ENCODE results near the gene RAB1B.
"Not testable (repeated sequence)": the region's sequence is repeated elsewhere in the genome, so short reads cannot be mapped to it uniquely, and the experiment has no call there.

RAB1B gene

DNA sequence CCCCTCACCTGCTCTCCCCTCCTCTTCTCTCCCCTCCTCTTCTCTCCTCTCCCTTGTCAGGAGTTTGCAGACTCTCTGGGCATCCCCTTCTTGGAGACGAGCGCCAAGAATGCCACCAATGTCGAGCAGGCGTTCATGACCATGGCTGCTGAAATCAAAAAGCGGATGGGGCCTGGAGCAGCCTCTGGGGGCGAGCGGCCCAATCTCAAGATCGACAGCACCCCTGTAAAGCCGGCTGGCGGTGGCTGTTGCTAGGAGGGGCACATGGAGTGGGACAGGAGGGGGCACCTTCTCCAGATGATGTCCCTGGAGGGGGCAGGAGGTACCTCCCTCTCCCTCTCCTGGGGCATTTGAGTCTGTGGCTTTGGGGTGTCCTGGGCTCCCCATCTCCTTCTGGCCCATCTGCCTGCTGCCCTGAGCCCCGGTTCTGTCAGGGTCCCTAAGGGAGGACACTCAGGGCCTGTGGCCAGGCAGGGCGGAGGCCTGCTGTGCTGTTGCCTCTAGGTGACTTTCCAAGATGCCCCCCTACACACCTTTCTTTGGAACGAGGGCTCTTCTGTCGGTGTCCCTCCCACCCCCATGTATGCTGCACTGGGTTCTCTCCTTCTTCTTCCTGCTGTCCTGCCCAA lies 7.7 kb downstream of the RAB1B start:
- ATAC-seq (replicated peaks; ENCODE audit: extremely low read depth, poor library complexity, severe bottlenecking) = no peak

DNA sequence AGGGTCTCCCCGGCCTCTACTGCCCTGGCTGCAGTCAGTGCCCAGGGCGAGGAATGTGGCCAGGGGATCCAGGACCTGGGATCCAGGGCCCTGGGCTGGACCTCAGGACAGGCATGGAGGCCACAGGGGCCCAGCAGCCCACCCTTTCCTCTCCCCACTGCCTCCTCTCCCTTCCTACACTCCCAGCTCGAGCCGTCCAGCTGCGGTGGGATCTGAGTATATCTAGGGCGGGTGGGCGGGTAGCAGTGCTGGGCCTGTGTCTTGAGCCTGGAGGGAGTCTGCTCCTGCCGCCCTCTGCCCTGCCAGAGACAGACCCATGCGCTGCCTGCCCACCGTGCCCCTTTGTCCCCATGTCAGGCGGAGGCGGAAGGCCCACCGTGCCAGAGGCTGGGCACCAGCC lies 8.2 kb downstream of the RAB1B start:
- not testable (repeated sequence) for H3K27me3 Mint-ChIP-seq; H3K4me3 Mint-ChIP-seq; DNase-seq (ENCODE audit: low spot score in 2 of 2); H3K27ac Mint-ChIP-seq (ENCODE audit: low read depth); H3K9me3 Mint-ChIP-seq; ATAC-seq (replicated peaks; ENCODE audit: extremely low read depth, poor library complexity, severe bottlenecking)
- Mint-ChIP-seq H3K36me3 (ENCODE audit: insufficient read depth) (peaks cover 48% of the 10 kb centered on the region), H3K4me1 (peaks cover 67% of the 10 kb centered on the region)

More for the DNA sequence above, 7.7 kb downstream of the RAB1B start:
- peaks cover 48% of the 10 kb centered on the region for H3K36me3 Mint-ChIP-seq (ENCODE audit: insufficient read depth)
- no peak overlapping the region for H3K27ac Mint-ChIP-seq (ENCODE audit: low read depth)
- H3K4me3 Mint-ChIP-seq = no peak overlapping the region
- DNase-seq (ENCODE audit: low spot score in 2 of 2) = no peak
- no peaks in the 10 kb centered on the region for H3K9me3 Mint-ChIP-seq
- H3K4me1 Mint-ChIP-seq = peaks cover 64% of the 10 kb centered on the region
- no peaks in the 10 kb centered on the region for H3K27me3 Mint-ChIP-seq

GRCh38 chr11:66277064-66277463 lies 8.6 kb downstream of the RAB1B start:
- peak overlapping the region; percentile 46 for H3K4me3 Mint-ChIP-seq
- H3K4me1 Mint-ChIP-seq = peaks cover 67% of the 10 kb centered on the region
- not testable (repeated sequence) for H3K27me3 Mint-ChIP-seq; H3K27ac Mint-ChIP-seq (ENCODE audit: low read depth); H3K9me3 Mint-ChIP-seq; ATAC-seq (replicated peaks; ENCODE audit: extremely low read depth, poor library complexity, severe bottlenecking); DNase-seq (ENCODE audit: low spot score in 2 of 2)
- H3K36me3 Mint-ChIP-seq (ENCODE audit: insufficient read depth) = peaks cover 44% of the 10 kb centered on the region

DNA sequence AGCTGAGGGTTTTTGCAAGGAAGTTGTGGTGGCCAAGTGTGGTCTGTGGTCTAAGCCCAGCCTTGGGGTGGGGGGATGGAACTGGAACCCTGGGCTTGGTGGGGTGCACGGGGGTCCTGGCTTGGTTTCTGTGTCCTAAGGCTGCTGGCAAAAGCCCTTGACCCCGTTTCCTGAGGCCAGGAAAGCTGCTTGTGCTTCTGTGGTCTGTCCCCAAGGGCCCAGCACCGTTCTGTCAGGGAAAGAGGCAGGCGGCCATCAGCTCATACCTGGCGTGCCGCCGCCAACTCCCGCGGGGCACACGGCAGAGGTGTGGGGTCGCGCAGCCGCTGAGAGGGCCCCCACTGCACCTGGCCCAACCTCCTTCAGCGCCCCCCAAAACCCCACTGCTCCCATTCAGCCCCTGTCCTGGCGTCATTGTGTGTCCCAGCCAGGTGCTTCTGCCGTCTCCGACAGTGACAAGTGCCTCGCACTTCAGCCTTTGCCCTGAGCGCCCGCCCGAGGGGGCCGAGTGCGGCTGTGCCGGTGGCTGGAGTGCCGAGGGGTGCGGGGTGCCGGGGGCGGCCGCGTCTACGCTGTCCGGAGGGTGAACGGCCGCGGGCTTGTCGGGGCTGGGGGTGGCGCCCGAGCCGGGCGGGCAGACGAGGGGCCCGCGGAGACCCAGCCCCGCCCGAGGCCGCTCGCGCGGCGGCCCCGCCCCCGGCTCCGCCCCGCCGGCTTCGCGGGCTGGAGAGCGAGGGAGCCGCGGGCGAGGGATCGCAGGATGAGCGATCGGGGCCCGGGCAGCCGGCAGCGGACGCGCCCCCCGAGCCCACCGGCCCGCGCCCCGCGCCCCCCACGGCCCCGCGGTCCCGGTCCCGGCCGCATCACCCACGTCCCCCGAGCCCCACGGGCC lies 9.3 kb downstream of the RAB1B start, which contains the start of gene CNIH2:
Gene CNIH2, plus strand, starts transcription at position 705 of the 892 bp plus-strand sequence. CDS start 282 bp downstream, outside the sequence.
- no peaks in the 10 kb centered on the region for H3K27me3 Mint-ChIP-seq
- H3K9me3 Mint-ChIP-seq = no peaks in the 10 kb centered on the region
- H3K4me3 Mint-ChIP-seq = peak within 1 kb of the TSS; percentile 76
- peak; percentile 21 for ATAC-seq (replicated peaks; ENCODE audit: extremely low read depth, poor library complexity, severe bottlenecking)
- peaks cover 45% of the 10 kb centered on the region for H3K36me3 Mint-ChIP-seq (ENCODE audit: insufficient read depth)
- H3K27ac Mint-ChIP-seq (ENCODE audit: low read depth) = peak within 1 kb of the TSS; percentile 82
- DNase-seq (ENCODE audit: low spot score in 2 of 2) = no peak
- H3K4me1 Mint-ChIP-seq = peaks cover 68% of the 10 kb centered on the region

DNA sequence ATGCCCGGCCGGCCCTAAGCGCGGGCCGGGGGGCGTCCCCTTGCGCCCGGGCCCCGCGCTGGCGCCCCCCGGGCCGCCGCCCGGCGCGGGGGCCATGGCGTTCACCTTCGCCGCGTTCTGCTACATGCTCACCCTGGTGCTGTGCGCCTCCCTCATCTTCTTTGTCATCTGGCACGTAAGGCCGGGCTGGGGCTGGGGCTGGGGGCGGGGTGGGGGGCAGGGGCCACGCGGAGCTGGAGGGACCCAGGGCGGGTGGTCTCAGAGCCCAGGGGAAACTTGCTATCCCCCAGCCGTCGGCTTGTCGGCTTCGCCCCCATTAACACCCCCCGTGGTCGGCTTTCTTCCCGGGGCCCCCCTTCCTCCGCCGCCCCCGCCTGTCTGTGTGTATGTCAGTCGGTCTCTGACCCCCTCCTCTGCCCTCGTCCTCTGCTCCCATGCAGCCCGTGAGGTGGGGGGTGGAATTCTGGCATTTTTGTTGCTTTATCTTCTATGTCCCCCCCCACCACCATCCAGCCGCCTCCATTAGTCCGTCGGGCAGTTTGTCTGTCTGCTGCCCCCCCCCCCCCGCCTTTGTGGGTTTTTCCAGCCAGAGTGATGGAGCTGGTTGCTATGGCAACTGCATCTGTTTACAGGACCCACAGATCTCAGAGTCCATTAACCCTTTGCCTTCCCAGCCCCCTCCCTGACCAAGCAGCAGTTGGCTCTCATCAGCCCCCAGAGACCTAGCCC lies 10.1 kb downstream of the RAB1B start:
- H3K27me3 Mint-ChIP-seq = no peaks in the 10 kb centered on the region
- peaks cover 45% of the 10 kb centered on the region for H3K36me3 Mint-ChIP-seq (ENCODE audit: insufficient read depth)
- ATAC-seq (replicated peaks; ENCODE audit: extremely low read depth, poor library complexity, severe bottlenecking) = no peak
- H3K4me1 Mint-ChIP-seq = peaks cover 65% of the 10 kb centered on the region
- H3K27ac Mint-ChIP-seq (ENCODE audit: low read depth) = peak overlapping the region; percentile 82
- no peak for DNase-seq (ENCODE audit: low spot score in 2 of 2)
- H3K4me3 Mint-ChIP-seq = peak overlapping the region; percentile 76
- H3K9me3 Mint-ChIP-seq = no peaks in the 10 kb centered on the region

DNA sequence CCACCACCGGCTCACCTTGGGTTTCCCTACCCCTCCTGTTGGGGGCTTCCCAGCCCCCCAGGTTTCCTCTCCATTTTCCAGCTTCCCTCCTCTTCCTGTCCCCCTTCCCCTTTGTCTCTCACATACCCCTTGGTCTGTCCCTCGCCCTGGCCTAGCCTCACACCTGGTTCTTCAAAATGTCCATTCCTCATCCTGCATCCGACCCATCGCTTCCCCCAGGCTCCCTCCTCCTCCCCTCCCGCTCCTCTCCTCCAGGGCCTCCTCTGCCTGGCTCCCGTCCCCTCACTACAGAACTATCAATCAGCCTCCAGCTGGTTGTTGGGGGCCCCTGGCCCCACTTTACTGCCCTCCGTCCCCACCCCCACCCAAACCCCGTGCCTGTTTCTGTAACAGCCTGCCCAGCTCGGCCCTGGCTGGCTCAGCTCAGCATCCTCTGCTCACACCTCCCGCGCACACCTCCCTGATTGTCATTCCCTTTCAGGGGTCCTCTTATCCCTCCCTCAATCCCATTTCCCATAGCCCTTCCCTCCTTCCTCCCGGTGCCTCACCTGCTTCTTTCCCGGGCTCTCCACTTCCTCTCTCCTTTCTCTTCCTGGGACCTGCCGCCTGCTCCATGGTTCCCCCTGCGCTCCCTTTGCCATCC lies 10.8 kb downstream of the RAB1B start:
- DNase-seq (ENCODE audit: low spot score in 2 of 2) = no peak
- Mint-ChIP-seq H3K36me3 (ENCODE audit: insufficient read depth) (peaks cover 46% of the 10 kb centered on the region), H3K4me3 (peak overlapping the region; percentile 76), H3K4me1 (peaks cover 58% of the 10 kb centered on the region), H3K9me3 (no peaks in the 10 kb centered on the region), H3K27ac (ENCODE audit: low read depth) (peak overlapping the region; percentile 82), H3K27me3 (no peaks in the 10 kb centered on the region)
- no peak for ATAC-seq (replicated peaks; ENCODE audit: extremely low read depth, poor library complexity, severe bottlenecking)

DNA sequence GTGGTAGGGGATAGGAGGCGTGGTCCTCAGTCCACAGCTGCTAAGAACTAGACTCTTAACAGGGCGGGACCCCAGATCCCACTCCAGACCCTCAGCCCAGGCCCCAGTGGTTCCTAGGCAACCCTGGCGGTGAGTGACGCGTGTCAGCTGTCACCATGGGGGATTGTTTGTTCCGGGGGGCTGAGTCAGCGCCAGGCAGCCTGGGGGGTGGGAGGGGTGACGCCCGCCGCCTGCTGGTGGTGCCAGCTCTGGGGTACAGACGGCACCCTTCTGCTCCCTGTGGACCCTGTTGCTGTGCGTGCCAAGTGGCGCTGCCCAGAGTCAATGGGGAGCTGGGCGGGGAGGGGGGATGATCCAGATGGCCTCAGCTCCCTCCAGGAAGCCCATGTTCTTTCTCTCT lies 12.0 kb downstream of the RAB1B start:
- H3K4me1 Mint-ChIP-seq = peaks cover 51% of the 10 kb centered on the region
- peaks cover 40% of the 10 kb centered on the region for H3K36me3 Mint-ChIP-seq (ENCODE audit: insufficient read depth)
- DNase-seq (ENCODE audit: low spot score in 2 of 2) (no peak), ATAC-seq (replicated peaks; ENCODE audit: extremely low read depth, poor library complexity, severe bottlenecking) (no peak)
- no peak overlapping the region for H3K27ac Mint-ChIP-seq (ENCODE audit: low read depth)
- H3K4me3 Mint-ChIP-seq = no peak overlapping the region
- H3K9me3 Mint-ChIP-seq = no peaks in the 10 kb centered on the region
- H3K27me3 Mint-ChIP-seq = no peaks in the 10 kb centered on the region

GRCh38 chr11:66281001-66281400 lies 12.6 kb downstream of the RAB1B start:
- H3K27me3 Mint-ChIP-seq = no peaks in the 10 kb centered on the region
- no peak for DNase-seq (ENCODE audit: low spot score in 2 of 2)
- no peak for ATAC-seq (replicated peaks; ENCODE audit: extremely low read depth, poor library complexity, severe bottlenecking)
- peaks cover 51% of the 10 kb centered on the region for H3K4me1 Mint-ChIP-seq
- no peaks in the 10 kb centered on the region for H3K9me3 Mint-ChIP-seq
- H3K4me3 Mint-ChIP-seq = peak overlapping the region; percentile 33
- peak overlapping the region; percentile 93 for H3K27ac Mint-ChIP-seq (ENCODE audit: low read depth)
- peaks cover 34% of the 10 kb centered on the region for H3K36me3 Mint-ChIP-seq (ENCODE audit: insufficient read depth)

GRCh38 chr11:66281776-66282467 lies 13.5 kb downstream of the RAB1B start:
- DNase-seq (ENCODE audit: low spot score in 2 of 2) = no peak
- no peaks in the 10 kb centered on the region for H3K27me3 Mint-ChIP-seq

GRCh38 chr11:66282468-66283455 lies 14.3 kb downstream of the RAB1B start:
- H3K4me3 Mint-ChIP-seq = peak overlapping the region; percentile 67
- peaks cover 40% of the 10 kb centered on the region for H3K4me1 Mint-ChIP-seq
- DNase-seq (ENCODE audit: low spot score in 2 of 2) (peak; percentile 98 to 99), ATAC-seq (replicated peaks; ENCODE audit: extremely low read depth, poor library complexity, severe bottlenecking) (peak; percentile 88)
- H3K9me3 Mint-ChIP-seq = no peaks in the 10 kb centered on the region
- H3K36me3 Mint-ChIP-seq (ENCODE audit: insufficient read depth) = peaks cover 26% of the 10 kb centered on the region
- H3K27ac Mint-ChIP-seq (ENCODE audit: low read depth) = peak overlapping the region; percentile 93
- H3K27me3 Mint-ChIP-seq = no peaks in the 10 kb centered on the region

More at GRCh38 chr11:66281776-66282467, 13.5 kb downstream of the RAB1B start:
- Mint-ChIP-seq H3K9me3 (no peaks in the 10 kb centered on the region), H3K36me3 (ENCODE audit: insufficient read depth) (peaks cover 28% of the 10 kb centered on the region), H3K4me3 (peak overlapping the region; percentile 67), H3K4me1 (peaks cover 43% of the 10 kb centered on the region), H3K27ac (ENCODE audit: low read depth) (peak overlapping the region; percentile 93)
- no peak for ATAC-seq (replicated peaks; ENCODE audit: extremely low read depth, poor library complexity, severe bottlenecking)

All from central memory CD8-positive, alpha-beta T cell (primary cell).